Activated CD8-positive, alpha-beta T cell treated with anti-CD3 and anti-CD28 coated beads for 36 hours (primary cell): ENCODE measurements around the gene BTBD1. TPM values are rescaled to one million over a fixed set of nuclear protein-coding genes. Genes with fewer than 3 reads are reported as not detected.

ENCODE experiments used
- ATAC-seq: fragments of 200-7000 bp; cut with Tn5 transposase; one replicate; pipeline ENCODE4 v1.10.0; 2021; ENCODE audit warnings: mild to moderate bottlenecking, moderate library complexity
- CTCF ChIA-PET: fragments of 350-600 bp; sonication (Branson Sonifier 250); formaldehyde crosslinking; loops from one replicate; lab custom pipeline; 2021; ENCODE audit warnings: antibody characterized with exemption; lab: Charles Lee
- POLR2A ChIA-PET: fragments of 350-600 bp; sonication (Branson Sonifier 250); formaldehyde crosslinking; loops from one replicate; lab custom pipeline; 2021; ENCODE audit warnings: antibody characterized with exemption; lab: Charles Lee
- DNase-seq: peaks from one replicate; pipeline ENCODE4 v3.0.0-alpha.2; 2020
- H3K27ac Mint-ChIP-seq: one replicate; pipeline ENCODE4 v1.8.0; 2021; ENCODE audit warnings: mild to moderate bottlenecking, mixed read lengths
- H3K27me3 Mint-ChIP-seq: one replicate; pipeline ENCODE4 v1.8.0; 2021; ENCODE audit warnings: mixed read lengths
- H3K36me3 Mint-ChIP-seq: one replicate; pipeline ENCODE4 v1.8.0; 2021; ENCODE audit warnings: low read depth, mixed read lengths
- H3K4me1 Mint-ChIP-seq: one replicate; pipeline ENCODE4 v1.8.0; 2021; ENCODE audit warnings: low read depth, mixed read lengths
- H3K4me3 Mint-ChIP-seq: one replicate; pipeline ENCODE4 v1.8.0; 2021; ENCODE audit warnings: mild to moderate bottlenecking, moderate library complexity, mixed read lengths
- H3K9me3 Mint-ChIP-seq: one replicate; pipeline ENCODE4 v1.8.0; 2021; ENCODE audit warnings: mixed read lengths
- CTCF ChIP-seq: fragments of 200-600 bp; IDR thresholded peaks from one replicate; pipeline ENCODE4 v1.8.0; 2022; ENCODE audit warnings: antibody characterized with exemption, mild to moderate bottlenecking
- intact Hi-C: fragments of 100-400 bp; cut with micrococcal nuclease; formaldehyde crosslinking; loops from one replicate; pipeline ENCODE4 v1.10.0; 2022
- total RNA-seq, 2 experiments: library from RNA; stranded (reverse); gene quantifications; one replicate each; pipeline ENCODE4 v1.2.3, GENCODE V29; 2021

Gene BTBD1
- total RNA-seq, 2 experiments from 2014 or later = 63.3 to 63.8 TPM

DNA sequence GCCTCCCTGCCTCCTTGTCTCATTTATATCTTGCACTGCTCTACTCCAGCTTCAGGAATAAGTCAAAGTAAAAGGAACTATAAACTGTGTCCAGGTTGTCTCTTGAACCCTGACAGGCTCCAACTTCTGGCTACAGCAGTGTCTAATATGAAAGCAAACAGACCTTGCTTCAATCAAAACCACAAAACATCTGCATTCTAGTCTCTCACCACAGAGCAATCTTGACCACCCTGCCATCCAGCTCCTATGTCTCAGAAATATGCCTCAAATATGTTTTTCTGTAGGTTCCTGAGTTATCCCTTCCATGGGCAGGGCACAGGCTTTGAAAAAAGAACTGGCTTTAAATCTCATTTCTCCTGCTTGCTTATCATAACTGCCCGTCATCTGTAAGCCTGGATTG is 94.1 kb downstream of the BTBD1 start:
- Mint-ChIP-seq H3K9me3 (no peaks in the 10 kb centered on the region), H3K27ac (no peak overlapping the region), H3K36me3 (no peaks in the 10 kb centered on the region), H3K27me3 (no peaks in the 10 kb centered on the region), H3K4me3 (no peak overlapping the region), H3K4me1 (no peaks in the 10 kb centered on the region)
- intact Hi-C loops = no loop called here
- ATAC-seq (no peak), DNase-seq (no peak)
- ChIA-PET CTCF (no interaction called here), POLR2A (no interaction called here)
- TF ChIP-seq CTCF = no peak

DNA sequence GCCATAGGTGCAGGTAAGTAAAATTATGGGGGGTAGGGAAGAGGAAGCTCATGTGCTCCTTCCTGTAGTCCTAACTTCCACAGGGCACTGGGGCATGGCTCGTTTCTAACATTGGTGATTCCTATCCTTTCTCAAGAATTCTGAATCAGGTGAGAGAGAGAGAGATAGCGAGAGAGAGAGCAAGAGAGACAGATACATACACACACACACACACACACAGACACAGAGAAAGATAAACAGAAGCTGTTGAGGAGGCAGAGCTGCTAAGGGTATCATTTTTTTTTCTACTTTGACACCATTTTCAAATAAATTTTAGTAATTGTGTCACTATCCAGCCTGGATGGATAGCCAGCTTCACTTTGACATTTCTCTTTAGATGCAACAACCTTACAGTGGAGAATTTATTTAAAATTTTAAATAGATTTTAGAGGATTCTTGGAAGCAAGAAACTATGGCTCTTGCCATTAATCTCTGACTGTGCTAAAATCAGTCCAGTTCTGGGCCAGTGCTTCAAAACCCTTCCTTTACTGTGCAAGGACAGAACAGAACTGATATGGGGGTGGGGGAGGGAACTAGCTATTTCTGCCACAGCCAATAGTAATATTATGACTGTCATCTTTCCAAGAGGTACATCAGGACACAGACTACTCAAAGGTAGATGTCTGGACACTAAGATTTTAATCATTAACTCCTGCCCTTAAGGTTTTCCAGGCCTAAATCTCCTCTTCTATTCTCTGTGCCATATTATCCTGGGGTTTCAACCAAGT is 95.7 kb downstream of the BTBD1 start:
- H3K4me1 Mint-ChIP-seq = peaks cover 7% of the 10 kb centered on the region
- H3K36me3 Mint-ChIP-seq = no peaks in the 10 kb centered on the region
- TF ChIP-seq CTCF = no peak
- intact Hi-C loops = no loop called here
- no peak overlapping the region for H3K4me3 Mint-ChIP-seq
- ATAC-seq = no peak
- no peak for DNase-seq
- ChIA-PET POLR2A (interaction anchor here (0.7 kb wide), 1 partner anchor 186 kb away, joined by 3 read pairs; no protein-coding TSS in a partner anchor), CTCF (interaction anchor here (0.5 to 1.9 kb wide), 4 partner anchors 11 to 123 kb away, joined by 3 to 6 read pairs (median 4); no protein-coding TSS in a partner anchor)
- H3K27me3 Mint-ChIP-seq = no peaks in the 10 kb centered on the region
- H3K27ac Mint-ChIP-seq = no peak overlapping the region
- no peaks in the 10 kb centered on the region for H3K9me3 Mint-ChIP-seq

DNA sequence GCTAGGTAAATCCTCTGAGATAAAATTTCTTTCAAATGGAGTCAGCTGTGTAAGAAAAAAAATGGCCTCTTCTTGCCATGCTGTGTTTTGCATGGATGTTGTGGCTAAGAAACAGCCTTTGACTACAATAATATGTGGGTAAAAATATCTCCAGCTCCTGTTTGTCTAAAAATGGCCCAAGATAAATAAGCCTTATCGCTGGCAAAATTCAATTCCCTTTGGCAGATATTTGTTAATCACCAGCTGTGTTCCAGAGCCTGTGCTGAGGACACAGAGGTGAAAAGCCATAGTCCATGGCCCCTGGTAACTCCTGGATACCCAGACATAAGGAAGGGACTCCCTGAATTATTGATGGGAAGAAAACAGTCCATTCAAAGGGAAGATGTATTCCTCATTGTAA is 96.4 kb downstream of the BTBD1 start:
- Mint-ChIP-seq H3K9me3 (no peaks in the 10 kb centered on the region), H3K27ac (no peak overlapping the region), H3K4me1 (peaks cover 12% of the 10 kb centered on the region), H3K4me3 (no peak overlapping the region), H3K36me3 (no peaks in the 10 kb centered on the region), H3K27me3 (no peaks in the 10 kb centered on the region)
- intact Hi-C loops = no loop called here
- DNase-seq = no peak
- CTCF ChIA-PET = interaction anchor here (0.5 to 1.9 kb wide), 5 partner anchors 10 to 122 kb away, joined by 3 to 6 read pairs (median 3); no protein-coding TSS in a partner anchor
- no peak for TF ChIP-seq CTCF
- ATAC-seq = no peak
- POLR2A ChIA-PET = no interaction called here

DNA sequence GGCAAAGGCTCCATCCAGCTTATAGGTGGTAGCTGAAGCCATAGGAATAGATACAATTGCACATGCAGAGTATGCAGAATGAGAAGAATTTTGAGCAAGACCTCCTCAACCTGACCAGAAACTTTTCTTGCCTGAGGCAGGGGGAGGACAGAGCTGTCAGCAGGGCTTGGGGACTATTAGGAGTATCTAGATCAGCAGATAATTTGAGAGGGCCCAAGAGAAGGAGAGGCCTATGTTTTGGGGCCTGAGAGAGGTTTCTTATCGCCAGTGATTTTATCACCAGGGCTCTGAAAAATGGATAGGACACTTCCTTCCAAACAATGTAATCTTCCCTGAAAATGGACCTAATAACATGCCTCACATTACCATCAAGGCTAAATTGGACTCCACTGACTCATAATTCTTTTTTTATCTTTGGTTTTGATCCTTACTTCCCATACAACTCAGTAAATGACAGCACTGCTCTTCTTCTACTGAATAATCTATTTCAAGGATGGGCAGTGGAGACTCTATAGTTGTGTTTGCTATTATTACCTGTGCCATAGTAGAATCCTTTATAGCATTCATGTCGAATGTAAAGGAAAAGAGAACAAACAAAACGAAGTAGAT is 96.9 kb downstream of the BTBD1 start:
- Mint-ChIP-seq H3K4me3 (no peak overlapping the region), H3K36me3 (no peaks in the 10 kb centered on the region), H3K27me3 (no peaks in the 10 kb centered on the region), H3K27ac (no peak overlapping the region), H3K4me1 (peaks cover 12% of the 10 kb centered on the region), H3K9me3 (no peaks in the 10 kb centered on the region)
- DNase-seq = no peak
- POLR2A ChIA-PET = interaction anchor here (1.4 kb wide), 1 partner anchor 9 kb away, joined by 3 read pairs; no protein-coding TSS in a partner anchor
- intact Hi-C loops = no loop called here
- no peak for ATAC-seq
- CTCF ChIA-PET = interaction anchor here (1.1 to 1.9 kb wide), 3 partner anchors 30 to 41 kb away, joined by 3 to 6 read pairs (median 4); partner anchors contain the start of gene C15orf40
- no peak for TF ChIP-seq CTCF

DNA sequence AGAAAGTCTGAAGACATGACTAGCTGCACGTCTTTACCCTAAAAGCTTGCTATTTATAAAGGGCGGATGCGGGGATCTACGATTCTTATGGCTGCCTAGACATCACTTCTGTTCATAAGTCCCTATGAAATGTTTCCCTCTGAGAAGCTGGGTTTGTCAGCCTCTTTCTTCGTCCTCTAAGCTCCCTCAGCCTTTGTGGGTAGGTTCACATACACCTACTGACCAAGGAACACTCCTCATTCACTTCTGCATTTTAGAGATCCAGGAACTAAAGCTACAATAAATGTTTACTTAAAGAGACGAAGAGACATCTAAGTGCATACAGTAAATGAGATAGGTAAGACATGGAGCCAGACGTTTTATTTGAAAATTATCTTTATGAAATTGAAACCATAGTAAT is 97.7 kb downstream of the BTBD1 start:
- no peak for ATAC-seq
- ChIA-PET CTCF (interaction anchor here (1.1 to 1.2 kb wide), 2 partner anchors 37 to 42 kb away, joined by 3 to 4 read pairs; partner anchors contain the start of gene C15orf40), POLR2A (interaction anchor here (1.4 kb wide), 1 partner anchor 10 kb away, joined by 3 read pairs; no protein-coding TSS in a partner anchor)

More for the DNA sequence above, 97.7 kb downstream of the BTBD1 start:
- TF ChIP-seq CTCF = no peak
- DNase-seq = no peak
- H3K27ac Mint-ChIP-seq = no peak overlapping the region
- H3K36me3 Mint-ChIP-seq = no peaks in the 10 kb centered on the region
- H3K4me1 Mint-ChIP-seq = peaks cover 12% of the 10 kb centered on the region
- H3K9me3 Mint-ChIP-seq = no peaks in the 10 kb centered on the region
- H3K27me3 Mint-ChIP-seq = no peaks in the 10 kb centered on the region
- no peak overlapping the region for H3K4me3 Mint-ChIP-seq
- intact Hi-C loops = no loop called here
